ENCODE results near the gene ARHGAP24.

The ARHGAP24 gene

GRCh38 chr4:86014599-86014998 lies 539.6 kb downstream of the ARHGAP24 start:
- Histone ChIP-seq H3K27me3 (ENCODE audit: low read length) (no peaks in the 10 kb centered on the region), H3F3A (ENCODE audit: insufficient read depth) (no peaks in the 10 kb centered on the region), H4K20me1 (ENCODE audit: low read depth, low read length) (no peaks in the 10 kb centered on the region), H2AFZ (ENCODE audit: low read depth, low read length, severe bottlenecking) (no peak overlapping the region), H3K9me3 (ENCODE audit: insufficient read depth, low read length) (no peaks in the 10 kb centered on the region), H3K79me2 (ENCODE audit: insufficient read depth, low read length) (no peaks in the 10 kb centered on the region), H3K9ac (ENCODE audit: low read length) (no peak overlapping the region), H3K27ac (ENCODE audit: low read depth, low read length) (no peak overlapping the region), H3K4me2 (ENCODE audit: low read depth, low read length, poor library complexity, severe bottlenecking) (no peak overlapping the region), H3K9me2 (replicated peaks; ENCODE audit: insufficient read depth, low read length) (no peaks in the 10 kb centered on the region), H3K36me3 (ENCODE audit: low read length) (no peaks in the 10 kb centered on the region), H3K4me3 (ENCODE audit: insufficient read depth, low read length, poor library complexity, severe bottlenecking) (no peak overlapping the region)
- TF ChIP-seq EZH2phosphoT487 (conservative IDR thresholded peaks at IDR 0.05; ENCODE audit: low read length) = no peak
- no peak for TF ChIP-seq CTCF (IDR thresholded peaks at IDR 0.05; ENCODE audit: insufficient read depth, low read length, poor library complexity, severe bottlenecking)

GRCh38 chr4:86015412-86016350 lies 540.7 kb downstream of the ARHGAP24 start:
- no peaks in the 10 kb centered on the region for H4K20me1 ChIP-seq (ENCODE audit: low read depth, low read length)
- H3K36me3 ChIP-seq (ENCODE audit: low read length) = no peaks in the 10 kb centered on the region
- no peak overlapping the region for H3K4me3 ChIP-seq (ENCODE audit: insufficient read depth, low read length, poor library complexity, severe bottlenecking)
- H3K9me2 ChIP-seq (replicated peaks; ENCODE audit: insufficient read depth, low read length) = no peaks in the 10 kb centered on the region
- no peaks in the 10 kb centered on the region for H3K79me2 ChIP-seq (ENCODE audit: insufficient read depth, low read length)
- no peaks in the 10 kb centered on the region for H3K9me3 ChIP-seq (ENCODE audit: insufficient read depth, low read length)
- no peaks in the 10 kb centered on the region for H3K27me3 ChIP-seq (ENCODE audit: low read length)
- H3K4me2 ChIP-seq (ENCODE audit: low read depth, low read length, poor library complexity, severe bottlenecking) = no peak overlapping the region
- H2AFZ ChIP-seq (ENCODE audit: low read depth, low read length, severe bottlenecking) = no peak overlapping the region
- no peak for TF ChIP-seq EZH2phosphoT487 (conservative IDR thresholded peaks at IDR 0.05; ENCODE audit: low read length)
- TF ChIP-seq CTCF (IDR thresholded peaks at IDR 0.05; ENCODE audit: insufficient read depth, low read length, poor library complexity, severe bottlenecking) = no peak
- no peak overlapping the region for H3K9ac ChIP-seq (ENCODE audit: low read length)
- no peaks in the 10 kb centered on the region for H3F3A ChIP-seq (ENCODE audit: insufficient read depth)
- H3K27ac ChIP-seq (ENCODE audit: low read depth, low read length) = no peak overlapping the region

GRCh38 chr4:86019362-86019761 lies 544.4 kb downstream of the ARHGAP24 start:
- Histone ChIP-seq H3F3A (ENCODE audit: insufficient read depth) (no peaks in the 10 kb centered on the region), H3K9ac (ENCODE audit: low read length) (no peak overlapping the region), H4K20me1 (ENCODE audit: low read depth, low read length) (no peaks in the 10 kb centered on the region), H3K9me2 (replicated peaks; ENCODE audit: insufficient read depth, low read length) (no peaks in the 10 kb centered on the region), H3K4me3 (ENCODE audit: insufficient read depth, low read length, poor library complexity, severe bottlenecking) (no peak overlapping the region), H2AFZ (ENCODE audit: low read depth, low read length, severe bottlenecking) (no peak overlapping the region), H3K4me2 (ENCODE audit: low read depth, low read length, poor library complexity, severe bottlenecking) (no peak overlapping the region), H3K9me3 (ENCODE audit: insufficient read depth, low read length) (no peaks in the 10 kb centered on the region), H3K27ac (ENCODE audit: low read depth, low read length) (no peak overlapping the region), H3K79me2 (ENCODE audit: insufficient read depth, low read length) (no peaks in the 10 kb centered on the region), H3K36me3 (ENCODE audit: low read length) (no peaks in the 10 kb centered on the region), H3K27me3 (ENCODE audit: low read length) (no peaks in the 10 kb centered on the region)
- no peak for TF ChIP-seq CTCF (IDR thresholded peaks at IDR 0.05; ENCODE audit: insufficient read depth, low read length, poor library complexity, severe bottlenecking)
- TF ChIP-seq EZH2phosphoT487 (conservative IDR thresholded peaks at IDR 0.05; ENCODE audit: low read length) = no peak
